IPS-18a (cell line): ENCODE measurements around the gene RERE.

Experiments
- H3K27ac ChIP-seq: one replicate; pipeline ENCODE4 v1.5.1; 2013; ENCODE audit warnings: low read length
- H3K27me3 ChIP-seq: one replicate; pipeline ENCODE4 v1.6.1; 2013; ENCODE audit warnings: mild to moderate bottlenecking, low read length; ENCODE audit not compliant: control insufficient read depth, insufficient read depth
- H3K36me3 ChIP-seq: one replicate; pipeline ENCODE4 v1.6.1; 2013; ENCODE audit warnings: low read depth, low read length; ENCODE audit not compliant: control insufficient read depth
- H3K4me1 ChIP-seq: one replicate; pipeline ENCODE4 v1.6.1; 2013; ENCODE audit warnings: low read depth, low read length; ENCODE audit not compliant: control insufficient read depth
- H3K4me3 ChIP-seq: one replicate; pipeline ENCODE4 v1.5.1; 2013; ENCODE audit warnings: low read length
- H3K9ac ChIP-seq: one replicate; pipeline ENCODE4 v1.6.1; 2013; ENCODE audit warnings: mild to moderate bottlenecking, low read length, moderate library complexity
- H3K9me3 ChIP-seq: one replicate; pipeline ENCODE4 v1.6.1; 2013; ENCODE audit warnings: low read depth, low read length; ENCODE audit not compliant: control insufficient read depth

The RERE gene

DNA sequence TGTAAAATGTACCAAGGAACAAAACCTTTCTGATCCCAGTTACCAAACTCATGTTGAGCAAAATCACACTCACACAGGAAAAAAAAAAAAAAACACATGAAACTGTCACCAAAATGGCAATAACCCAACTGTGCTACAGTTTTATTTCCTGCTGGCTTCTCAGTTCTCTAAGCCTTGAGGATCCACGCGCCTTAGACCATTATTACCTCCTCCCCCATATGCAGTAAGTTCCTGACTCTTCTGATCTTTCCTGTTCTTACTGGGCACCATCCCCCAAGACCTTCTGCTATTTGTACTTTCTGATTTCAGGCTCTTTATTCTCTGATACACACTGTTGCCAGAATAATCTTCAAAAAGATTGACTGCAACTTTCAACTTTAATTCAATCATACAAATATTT lies 419.9 kb downstream of the RERE start:
- Histone ChIP-seq H3K9ac (no peak overlapping the region), H3K27me3 (no peaks in the 10 kb centered on the region), H3K27ac (no peak overlapping the region), H3K4me1 (peaks cover 33% of the 10 kb centered on the region), H3K4me3 (no peak overlapping the region), H3K9me3 (no peaks in the 10 kb centered on the region), H3K36me3 (no peaks in the 10 kb centered on the region)

DNA sequence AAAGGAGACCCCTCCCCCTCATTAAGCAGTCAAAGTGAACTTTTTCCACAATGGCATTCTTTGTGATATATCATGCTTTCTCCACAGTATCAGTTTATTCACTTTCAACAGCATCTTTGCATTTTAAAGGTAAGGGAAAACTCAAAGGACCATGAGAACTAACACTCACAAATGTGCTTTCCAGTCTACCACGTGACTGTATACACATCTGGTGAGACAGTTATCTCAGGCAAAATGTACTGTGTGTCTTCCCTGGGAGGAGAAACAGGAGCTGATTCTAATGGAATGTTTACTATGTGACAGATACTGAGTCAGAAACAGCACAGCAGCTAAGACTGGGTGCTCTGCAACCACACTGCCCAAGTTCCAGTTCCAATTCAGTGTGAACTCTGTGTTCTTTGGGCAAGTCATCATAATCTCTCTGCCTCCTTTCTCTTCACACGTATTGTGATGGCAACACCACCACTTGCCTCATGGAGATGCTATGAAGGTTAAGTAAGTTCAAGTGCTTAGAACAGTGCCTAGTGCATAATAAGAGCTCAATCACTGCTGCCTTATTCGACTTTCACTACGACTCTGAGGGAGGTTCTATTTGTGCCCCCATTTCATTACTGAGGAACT lies 420.5 kb downstream of the RERE start:
- H3K4me3 ChIP-seq = no peak overlapping the region
- no peaks in the 10 kb centered on the region for H3K9me3 ChIP-seq
- peaks cover 33% of the 10 kb centered on the region for H3K4me1 ChIP-seq
- H3K27ac ChIP-seq = no peak overlapping the region
- no peak overlapping the region for H3K9ac ChIP-seq
- no peaks in the 10 kb centered on the region for H3K36me3 ChIP-seq
- no peaks in the 10 kb centered on the region for H3K27me3 ChIP-seq

DNA sequence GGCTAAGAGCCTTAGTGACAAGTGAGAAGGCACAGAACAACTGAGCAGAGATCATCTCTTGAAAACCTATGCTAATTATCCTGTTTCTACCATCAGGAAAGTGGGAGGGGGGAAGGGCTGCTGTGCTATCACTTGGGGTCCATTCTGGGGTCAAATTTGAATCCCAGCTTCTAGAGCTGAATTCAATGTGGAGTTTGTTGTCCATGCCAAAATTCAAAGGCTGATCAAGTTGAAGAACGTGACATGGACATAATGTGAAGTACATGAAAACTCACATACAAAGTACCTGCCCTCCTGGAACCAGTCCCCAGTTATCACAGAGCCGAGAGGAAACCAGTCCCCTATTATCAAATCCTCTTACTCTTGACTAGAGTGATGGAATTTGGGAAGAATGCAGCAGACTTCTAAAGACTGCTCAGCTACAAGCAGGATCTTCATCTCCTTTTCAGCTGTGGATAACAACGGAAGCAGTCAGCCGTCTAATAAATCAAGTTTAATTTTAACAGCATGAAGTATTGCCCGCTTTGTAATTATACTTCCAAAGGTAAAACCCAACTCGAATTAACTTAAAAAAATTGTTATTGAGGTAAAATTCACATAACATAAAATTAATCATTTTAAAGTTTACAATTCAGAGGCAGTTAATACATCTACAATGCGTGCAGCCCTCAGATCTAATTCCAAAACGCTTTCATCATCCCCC lies 421.2 kb downstream of the RERE start:
- no peak overlapping the region for H3K4me3 ChIP-seq
- no peak overlapping the region for H3K9ac ChIP-seq
- no peaks in the 10 kb centered on the region for H3K27me3 ChIP-seq
- no peak overlapping the region for H3K27ac ChIP-seq
- H3K9me3 ChIP-seq = no peaks in the 10 kb centered on the region
- H3K4me1 ChIP-seq = peaks cover 34% of the 10 kb centered on the region
- no peaks in the 10 kb centered on the region for H3K36me3 ChIP-seq

DNA sequence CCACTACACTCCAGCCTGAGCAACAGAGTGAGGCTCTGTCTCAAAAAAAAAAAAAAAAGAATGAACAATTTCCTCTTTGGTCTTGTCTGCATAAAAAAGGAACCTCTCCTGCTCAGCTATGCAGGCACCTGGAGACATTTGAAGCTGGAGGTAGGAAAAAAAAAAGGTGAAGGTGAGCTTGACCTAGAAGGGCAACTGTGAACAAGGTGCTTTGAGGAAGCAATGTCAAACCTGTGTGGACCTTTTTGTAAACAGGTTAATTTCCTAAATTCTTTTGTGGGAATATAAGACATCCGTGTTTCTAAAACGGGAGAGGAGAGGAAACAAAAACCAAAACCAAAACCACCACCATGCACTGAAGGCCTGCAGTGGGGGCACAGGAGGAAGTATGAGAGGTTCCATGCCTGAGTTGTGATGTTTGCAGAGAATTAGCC lies 422.0 kb downstream of the RERE start:
- H3K27me3 ChIP-seq = no peaks in the 10 kb centered on the region
- H3K4me3 ChIP-seq = no peak overlapping the region
- no peak overlapping the region for H3K9ac ChIP-seq
- H3K36me3 ChIP-seq = no peaks in the 10 kb centered on the region
- no peaks in the 10 kb centered on the region for H3K9me3 ChIP-seq
- peaks cover 39% of the 10 kb centered on the region for H3K4me1 ChIP-seq
- H3K27ac ChIP-seq = no peak overlapping the region

DNA sequence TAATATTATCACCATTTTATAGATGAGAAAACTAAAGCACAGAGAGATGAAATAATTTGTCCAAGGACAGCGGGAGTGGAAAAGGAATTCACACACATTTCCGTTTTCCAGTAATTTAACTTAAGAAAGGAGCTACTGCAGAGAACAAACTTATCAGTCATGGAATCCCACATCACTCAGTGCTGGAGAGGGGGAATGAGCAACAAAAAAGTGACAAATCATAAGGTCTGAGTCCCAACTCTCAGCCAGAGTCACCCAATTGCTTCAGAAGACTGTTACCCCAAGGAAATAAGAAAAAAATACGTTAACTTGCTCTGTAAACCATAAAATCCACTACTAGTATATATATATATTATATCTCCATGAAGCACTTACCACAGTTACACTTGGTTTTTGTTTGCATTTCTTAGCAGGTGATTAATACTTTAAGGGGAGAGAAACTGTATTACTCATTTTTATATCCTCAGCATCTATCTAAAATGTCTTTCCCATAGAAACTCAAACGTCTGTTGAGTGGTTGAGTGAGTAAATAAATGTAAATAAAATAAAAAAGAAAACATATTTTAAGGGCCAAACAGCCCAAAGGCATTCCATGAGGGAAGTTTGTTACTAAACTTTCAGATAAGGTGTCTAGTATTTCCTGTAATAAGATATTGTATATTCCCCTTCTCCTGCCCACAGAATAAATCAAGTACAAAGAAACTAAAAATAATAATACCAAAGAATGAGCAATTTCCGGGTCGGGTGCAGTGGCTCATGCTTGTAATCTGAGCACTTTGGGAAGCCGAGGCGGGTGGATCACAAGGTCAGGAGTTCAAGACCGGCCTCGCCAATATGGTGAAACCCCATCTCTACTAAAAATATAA lies 422.8 kb downstream of the RERE start:
- Histone ChIP-seq H3K4me3 (no peak overlapping the region), H3K9ac (no peak overlapping the region), H3K36me3 (no peaks in the 10 kb centered on the region), H3K27me3 (no peaks in the 10 kb centered on the region), H3K27ac (no peak overlapping the region), H3K9me3 (no peaks in the 10 kb centered on the region), H3K4me1 (peaks cover 39% of the 10 kb centered on the region)

DNA sequence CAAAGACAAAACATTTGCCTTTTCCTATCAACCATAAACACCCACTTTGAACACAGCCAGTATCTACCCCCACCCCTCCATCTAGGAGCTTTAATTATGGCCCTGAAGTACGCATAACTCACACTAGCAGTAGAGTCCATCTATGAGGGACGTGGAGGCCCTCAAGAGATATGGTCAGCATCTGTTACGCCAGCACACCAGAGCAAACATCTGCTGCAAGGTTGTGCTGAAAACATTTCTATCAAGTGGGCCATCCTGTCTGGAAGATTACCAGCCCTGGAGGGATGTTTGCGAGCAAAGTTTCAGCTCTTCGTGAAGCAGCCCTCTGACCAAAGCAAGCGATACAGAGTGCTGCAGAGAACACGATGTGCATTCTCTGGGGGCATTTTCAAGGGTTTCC lies 424.9 kb downstream of the RERE start:
- H3K27me3 ChIP-seq = no peaks in the 10 kb centered on the region
- peaks cover 28% of the 10 kb centered on the region for H3K4me1 ChIP-seq
- H3K4me3 ChIP-seq = no peak overlapping the region
- no peak overlapping the region for H3K9ac ChIP-seq
- H3K27ac ChIP-seq = no peak overlapping the region
- no peaks in the 10 kb centered on the region for H3K9me3 ChIP-seq
- no peaks in the 10 kb centered on the region for H3K36me3 ChIP-seq

DNA sequence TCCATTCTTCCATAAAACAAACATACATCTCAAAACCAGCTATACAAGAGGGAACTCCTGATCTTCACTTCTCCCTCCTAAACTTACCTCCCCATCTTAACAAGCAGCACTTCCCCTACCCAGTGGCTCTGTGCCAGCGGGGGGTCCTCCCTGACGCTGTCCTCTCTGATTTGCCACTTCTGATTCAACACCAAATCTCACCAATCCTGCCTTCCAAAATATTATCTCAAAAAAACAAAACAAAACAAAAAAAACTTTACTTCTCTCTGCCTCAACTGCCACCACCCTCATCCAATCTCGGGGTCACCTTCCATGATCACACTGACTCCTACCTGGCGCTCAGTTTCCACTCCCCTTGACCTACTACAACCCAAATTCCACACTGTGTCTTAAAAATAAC lies 426.7 kb downstream of the RERE start:
- Histone ChIP-seq H3K27ac (no peak overlapping the region), H3K9ac (no peak overlapping the region), H3K9me3 (no peaks in the 10 kb centered on the region), H3K27me3 (no peaks in the 10 kb centered on the region), H3K36me3 (no peaks in the 10 kb centered on the region), H3K4me1 (peaks cover 9% of the 10 kb centered on the region), H3K4me3 (no peak overlapping the region)

DNA sequence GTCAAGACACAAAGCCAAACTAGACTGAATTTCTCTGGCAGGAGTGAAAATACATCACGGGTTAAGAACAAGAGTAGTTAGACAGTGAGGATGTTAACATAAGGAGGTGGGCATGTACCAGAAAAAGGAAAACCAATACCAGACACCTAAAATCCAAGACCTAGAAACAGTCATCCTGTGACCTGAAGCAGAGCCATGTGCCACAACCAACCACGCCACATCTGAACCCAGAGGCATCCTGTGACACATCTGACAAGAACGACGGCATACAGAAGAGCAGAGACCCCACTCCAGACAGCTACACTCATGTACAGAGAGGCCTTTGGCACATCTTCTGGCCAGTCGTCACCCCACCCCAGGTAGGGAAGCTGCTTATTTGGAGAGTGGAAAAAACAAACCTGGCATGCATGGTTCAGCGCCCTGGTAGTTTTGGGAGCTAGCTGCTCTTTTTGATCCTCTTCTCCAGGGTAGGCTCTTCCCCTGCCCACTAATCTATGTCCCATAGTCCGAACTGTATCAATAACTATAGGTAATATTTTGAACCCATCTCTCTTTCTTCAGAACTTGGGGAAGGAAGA lies 427.4 kb downstream of the RERE start:
- H3K4me1 ChIP-seq = peaks cover 10% of the 10 kb centered on the region
- H3K9ac ChIP-seq = no peak overlapping the region
- no peak overlapping the region for H3K4me3 ChIP-seq
- no peaks in the 10 kb centered on the region for H3K36me3 ChIP-seq
- H3K27ac ChIP-seq = no peak overlapping the region
- H3K27me3 ChIP-seq = no peaks in the 10 kb centered on the region
- no peaks in the 10 kb centered on the region for H3K9me3 ChIP-seq

DNA sequence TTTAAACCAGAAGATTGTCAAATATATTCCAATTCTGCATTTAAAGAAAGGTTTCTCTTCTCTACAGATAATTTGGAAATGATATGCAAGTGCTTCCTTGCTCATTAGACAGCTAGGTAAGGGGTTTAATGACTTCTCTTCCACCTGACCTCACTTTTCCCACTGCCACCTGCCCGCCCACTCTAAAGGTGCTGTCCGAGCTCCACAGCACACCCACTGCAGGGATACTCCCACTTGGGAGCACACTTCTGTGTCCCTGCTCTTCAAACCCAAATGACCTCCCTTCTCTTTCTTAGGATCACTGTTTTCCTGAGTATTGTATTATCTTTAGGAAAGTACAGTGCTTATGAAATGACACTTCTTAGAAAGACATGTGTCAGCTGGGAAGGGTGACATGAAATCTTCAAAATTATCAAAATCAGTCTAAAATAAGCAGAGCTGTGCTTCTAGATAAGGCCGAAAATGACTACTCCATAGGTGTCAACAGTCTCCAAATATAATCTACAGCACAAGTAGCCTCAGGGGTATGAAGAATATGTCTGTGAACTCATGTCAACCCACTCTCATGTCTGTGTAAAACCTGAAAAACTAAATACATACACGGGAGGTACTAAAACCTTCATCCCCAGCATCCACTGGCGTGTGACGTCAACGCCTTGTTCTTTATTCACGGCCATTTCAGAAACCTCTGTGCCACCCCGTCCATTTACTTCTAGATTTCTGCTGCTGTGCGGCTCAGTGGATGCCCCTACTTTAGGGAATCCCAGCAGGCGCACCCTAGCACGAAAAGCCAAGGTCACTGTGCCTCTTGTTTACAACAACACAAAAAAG lies 428.5 kb downstream of the RERE start:
- Histone ChIP-seq H3K9ac (no peak overlapping the region), H3K9me3 (no peaks in the 10 kb centered on the region), H3K36me3 (no peaks in the 10 kb centered on the region), H3K27me3 (no peaks in the 10 kb centered on the region), H3K4me1 (peaks cover 15% of the 10 kb centered on the region), H3K4me3 (no peak overlapping the region), H3K27ac (no peak overlapping the region)

DNA sequence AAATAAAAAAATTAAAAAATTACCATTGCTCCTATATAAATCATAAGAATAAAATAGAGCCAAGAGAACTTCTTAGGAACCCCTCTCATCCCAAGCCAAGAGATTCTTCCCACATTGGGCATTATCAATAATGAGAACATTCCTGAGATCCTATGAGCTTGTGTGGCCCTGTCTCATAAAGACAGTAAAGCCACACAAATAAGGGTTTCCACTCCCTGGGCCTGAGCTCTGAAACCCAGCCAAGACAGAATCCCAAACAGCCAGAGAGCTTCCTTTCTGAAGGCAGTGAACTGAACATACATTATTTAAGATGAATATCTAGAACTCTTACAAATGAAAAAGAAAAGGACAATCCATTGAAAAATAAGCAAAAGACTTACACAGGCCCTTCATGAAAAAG lies 431.2 kb downstream of the RERE start:
- Histone ChIP-seq H3K9ac (no peak overlapping the region), H3K36me3 (no peaks in the 10 kb centered on the region)

DNA sequence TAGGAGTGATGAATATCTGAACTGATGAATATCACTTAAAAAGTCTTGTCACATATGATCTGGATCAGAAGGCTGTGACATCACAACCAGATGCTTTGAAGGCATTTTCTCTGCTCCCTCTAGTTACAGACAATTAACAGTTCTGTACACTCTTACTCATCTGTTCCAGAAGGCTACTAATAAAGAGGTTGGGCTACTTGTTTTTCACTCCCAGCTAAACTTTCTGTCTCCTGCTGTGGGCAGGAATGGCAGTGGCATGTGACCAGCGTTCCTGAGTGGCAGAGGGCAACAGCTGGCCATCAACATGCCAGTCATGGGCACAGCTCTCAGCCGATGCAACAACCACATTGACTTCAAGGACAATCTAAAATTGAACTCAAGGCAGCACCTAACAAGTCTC lies 432.9 kb downstream of the RERE start:
- no peaks in the 10 kb centered on the region for H3K27me3 ChIP-seq
- H3K4me3 ChIP-seq = no peak overlapping the region
- H3K4me1 ChIP-seq = peaks cover 28% of the 10 kb centered on the region
- H3K9me3 ChIP-seq = no peaks in the 10 kb centered on the region
- H3K36me3 ChIP-seq = no peaks in the 10 kb centered on the region
- no peak overlapping the region for H3K9ac ChIP-seq
- no peak overlapping the region for H3K27ac ChIP-seq

More for the DNA sequence above, 431.2 kb downstream of the RERE start:
- Histone ChIP-seq H3K27me3 (no peaks in the 10 kb centered on the region), H3K9me3 (no peaks in the 10 kb centered on the region), H3K27ac (no peak overlapping the region), H3K4me1 (peaks cover 29% of the 10 kb centered on the region), H3K4me3 (no peak overlapping the region)
